Vagina (tissue), 2 donors: ENCODE measurements around the gene C17orf100.

Source experiments
- POLR2A ChIP-seq, 2 donors: fragments of 450-650 bp; IDR thresholded peaks; one replicate each; pipeline ENCODE4 v1.6.1; 2017; ENCODE audit warnings: antibody characterized with exemption in 2 of 2, mild to moderate bottlenecking in 2 of 2, moderate library complexity in 2 of 2
- POLR2AphosphoS5 ChIP-seq, 2 donors: sonication (generic); formaldehyde crosslinking; IDR thresholded peaks; one replicate each; pipeline ENCODE4 v1.9.0; 2017; ENCODE audit warnings: antibody characterized with exemption in 2 of 2, mild to moderate bottlenecking in 2 of 2, low read depth in 1 of 2; ENCODE audit not compliant: insufficient read depth in 1 of 2
- TF ChIP-seq, protein P1 (sequence below), 3 experiments: fragments of 450-650 bp in 2 of 3; fragments of 200-600 bp in 1 of 3; sonication (generic) in 1 of 3; IDR thresholded peaks; one replicate each; pipeline ENCODE4 v1.5.1; 2017 to 2019; ENCODE audit warnings: antibody characterized with exemption in 3 of 3, mild to moderate bottlenecking in 2 of 3, moderate library complexity in 2 of 3

DNA sequence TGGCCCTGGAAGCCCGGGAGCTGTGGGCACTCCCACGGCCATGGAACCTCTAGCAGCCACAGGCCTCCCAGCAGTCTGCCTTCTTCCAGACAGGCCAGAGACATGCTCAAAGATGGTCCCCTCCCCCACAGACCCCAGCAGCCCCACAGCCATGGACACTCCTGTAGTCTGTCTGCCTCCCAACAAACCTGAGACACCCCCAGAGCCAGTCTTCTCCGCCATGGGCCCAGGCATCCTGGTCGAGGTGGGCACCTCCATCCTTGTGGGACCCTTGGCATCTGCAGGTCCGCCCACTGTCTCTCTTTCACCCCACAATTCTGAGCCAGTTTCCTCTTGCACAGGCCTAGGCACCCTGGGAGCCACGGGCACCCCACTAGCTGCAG is 14.1 kb upstream of the C17orf100 start:
- TF ChIP-seq, protein P1, sequence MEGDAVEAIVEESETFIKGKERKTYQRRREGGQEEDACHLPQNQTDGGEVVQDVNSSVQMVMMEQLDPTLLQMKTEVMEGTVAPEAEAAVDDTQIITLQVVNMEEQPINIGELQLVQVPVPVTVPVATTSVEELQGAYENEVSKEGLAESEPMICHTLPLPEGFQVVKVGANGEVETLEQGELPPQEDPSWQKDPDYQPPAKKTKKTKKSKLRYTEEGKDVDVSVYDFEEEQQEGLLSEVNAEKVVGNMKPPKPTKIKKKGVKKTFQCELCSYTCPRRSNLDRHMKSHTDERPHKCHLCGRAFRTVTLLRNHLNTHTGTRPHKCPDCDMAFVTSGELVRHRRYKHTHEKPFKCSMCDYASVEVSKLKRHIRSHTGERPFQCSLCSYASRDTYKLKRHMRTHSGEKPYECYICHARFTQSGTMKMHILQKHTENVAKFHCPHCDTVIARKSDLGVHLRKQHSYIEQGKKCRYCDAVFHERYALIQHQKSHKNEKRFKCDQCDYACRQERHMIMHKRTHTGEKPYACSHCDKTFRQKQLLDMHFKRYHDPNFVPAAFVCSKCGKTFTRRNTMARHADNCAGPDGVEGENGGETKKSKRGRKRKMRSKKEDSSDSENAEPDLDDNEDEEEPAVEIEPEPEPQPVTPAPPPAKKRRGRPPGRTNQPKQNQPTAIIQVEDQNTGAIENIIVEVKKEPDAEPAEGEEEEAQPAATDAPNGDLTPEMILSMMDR (IDR thresholded peaks at IDR 0.05) = no peak
- no peak for TF ChIP-seq POLR2AphosphoS5 (IDR thresholded peaks at IDR 0.05; ENCODE audit: insufficient read depth in 1 of 2, low read depth in 1 of 2)
- TF ChIP-seq POLR2A (IDR thresholded peaks at IDR 0.05) = no peak
